Testis (tissue), 2 donors: ENCODE measurements around the gene TWIST1.

Experiments used
- POLR2A ChIP-seq: fragments of 450-650 bp; IDR thresholded peaks from one replicate; pipeline ENCODE4 v1.6.1; 2017; ENCODE audit warnings: antibody characterized with exemption, mild to moderate bottlenecking, moderate library complexity
- TF ChIP-seq, protein P1 (sequence below), 3 experiments: fragments of 450-650 bp in 2 of 3; fragments of 200-600 bp in 1 of 3; sonication (generic) in 1 of 3; IDR thresholded peaks; one replicate each; pipeline ENCODE4 v1.5.1; 2016 to 2019; ENCODE audit warnings: antibody characterized with exemption in 3 of 3, mild to moderate bottlenecking in 2 of 3, moderate library complexity in 1 of 3

DNA sequence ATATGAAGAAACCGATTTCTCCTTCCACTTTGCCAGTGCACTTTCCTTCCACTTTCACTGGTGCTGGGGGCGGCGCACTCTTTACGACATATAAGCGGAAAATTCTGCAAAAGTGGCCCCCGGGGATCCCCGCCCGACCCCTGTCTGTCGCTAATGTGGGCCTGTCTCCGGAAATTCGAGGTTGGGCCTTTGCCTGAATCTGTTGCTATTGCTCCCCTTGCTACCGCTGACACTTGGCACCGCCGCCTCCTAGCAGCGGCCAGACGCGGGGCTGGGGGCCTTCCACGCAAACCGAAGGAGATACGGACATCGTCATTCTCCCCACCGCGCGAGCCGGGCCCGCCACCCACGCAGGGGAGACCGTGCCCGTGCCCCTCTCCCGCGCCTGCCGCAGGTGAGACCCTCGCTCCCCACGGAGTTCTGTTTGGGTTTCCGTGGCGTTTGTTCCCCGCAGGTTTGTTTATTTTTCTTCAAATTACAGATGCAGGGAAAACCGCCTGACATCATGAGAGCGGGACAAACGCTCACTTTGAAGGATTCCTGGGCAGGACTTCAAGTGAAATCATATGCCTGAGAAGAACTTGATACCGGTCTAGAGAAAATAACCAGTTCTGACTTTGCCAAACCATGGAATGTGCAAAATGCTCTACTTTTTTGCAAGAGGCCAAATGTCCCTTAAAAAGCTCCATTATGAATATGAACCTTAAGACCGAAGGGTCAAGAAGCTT lies 5.0 kb downstream of the TWIST1 start:
- no peak for TF ChIP-seq POLR2A
- TF ChIP-seq, protein P1, sequence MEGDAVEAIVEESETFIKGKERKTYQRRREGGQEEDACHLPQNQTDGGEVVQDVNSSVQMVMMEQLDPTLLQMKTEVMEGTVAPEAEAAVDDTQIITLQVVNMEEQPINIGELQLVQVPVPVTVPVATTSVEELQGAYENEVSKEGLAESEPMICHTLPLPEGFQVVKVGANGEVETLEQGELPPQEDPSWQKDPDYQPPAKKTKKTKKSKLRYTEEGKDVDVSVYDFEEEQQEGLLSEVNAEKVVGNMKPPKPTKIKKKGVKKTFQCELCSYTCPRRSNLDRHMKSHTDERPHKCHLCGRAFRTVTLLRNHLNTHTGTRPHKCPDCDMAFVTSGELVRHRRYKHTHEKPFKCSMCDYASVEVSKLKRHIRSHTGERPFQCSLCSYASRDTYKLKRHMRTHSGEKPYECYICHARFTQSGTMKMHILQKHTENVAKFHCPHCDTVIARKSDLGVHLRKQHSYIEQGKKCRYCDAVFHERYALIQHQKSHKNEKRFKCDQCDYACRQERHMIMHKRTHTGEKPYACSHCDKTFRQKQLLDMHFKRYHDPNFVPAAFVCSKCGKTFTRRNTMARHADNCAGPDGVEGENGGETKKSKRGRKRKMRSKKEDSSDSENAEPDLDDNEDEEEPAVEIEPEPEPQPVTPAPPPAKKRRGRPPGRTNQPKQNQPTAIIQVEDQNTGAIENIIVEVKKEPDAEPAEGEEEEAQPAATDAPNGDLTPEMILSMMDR (IDR thresholded peaks at IDR 0.05): no peak
